SH-SY5Y (cell line): ENCODE data around the gene ZNF786.

Source experiments
- GATA2 ChIP-seq: IDR thresholded peaks from 2 replicates; pipeline ENCODE4 v1.6.1; 2011; ENCODE audit warnings: mild to moderate bottlenecking, low read depth, low read length
- GATA3 ChIP-seq: IDR thresholded peaks from 2 replicates; pipeline ENCODE4 v1.6.1; 2011; ENCODE audit warnings: low read depth, mild to moderate bottlenecking, low read length, moderate library complexity

The ZNF786 gene, protein sequence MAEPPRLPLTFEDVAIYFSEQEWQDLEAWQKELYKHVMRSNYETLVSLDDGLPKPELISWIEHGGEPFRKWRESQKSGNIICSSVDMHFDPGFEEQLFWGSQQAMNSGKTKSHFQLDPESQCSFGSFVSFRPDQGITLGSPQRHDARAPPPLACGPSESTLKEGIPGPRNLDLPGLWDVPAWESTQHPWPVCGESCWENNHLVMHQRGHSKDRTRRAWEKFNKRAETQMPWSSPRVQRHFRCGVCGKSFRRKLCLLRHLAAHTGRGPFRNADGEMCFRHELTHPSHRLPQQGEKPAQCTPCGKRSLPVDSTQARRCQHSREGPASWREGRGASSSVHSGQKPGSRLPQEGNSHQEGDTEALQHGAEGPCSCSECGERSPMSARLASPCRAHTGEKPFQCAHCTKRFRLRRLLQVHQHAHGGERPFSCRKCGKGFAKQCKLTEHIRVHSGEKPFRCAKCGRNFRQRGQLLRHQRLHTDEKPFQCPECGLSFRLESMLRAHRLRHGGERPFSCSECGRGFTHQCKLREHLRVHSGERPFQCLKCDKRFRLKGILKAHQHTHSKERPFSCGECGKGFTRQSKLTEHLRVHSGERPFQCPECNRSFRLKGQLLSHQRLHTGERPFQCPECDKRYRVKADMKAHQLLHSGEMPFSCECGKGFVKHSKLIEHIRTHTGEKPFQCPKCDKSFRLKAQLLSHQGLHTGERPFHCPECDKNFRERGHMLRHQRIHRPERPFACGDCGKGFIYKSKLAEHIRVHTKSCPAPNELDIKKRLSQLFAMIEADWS

DNA sequence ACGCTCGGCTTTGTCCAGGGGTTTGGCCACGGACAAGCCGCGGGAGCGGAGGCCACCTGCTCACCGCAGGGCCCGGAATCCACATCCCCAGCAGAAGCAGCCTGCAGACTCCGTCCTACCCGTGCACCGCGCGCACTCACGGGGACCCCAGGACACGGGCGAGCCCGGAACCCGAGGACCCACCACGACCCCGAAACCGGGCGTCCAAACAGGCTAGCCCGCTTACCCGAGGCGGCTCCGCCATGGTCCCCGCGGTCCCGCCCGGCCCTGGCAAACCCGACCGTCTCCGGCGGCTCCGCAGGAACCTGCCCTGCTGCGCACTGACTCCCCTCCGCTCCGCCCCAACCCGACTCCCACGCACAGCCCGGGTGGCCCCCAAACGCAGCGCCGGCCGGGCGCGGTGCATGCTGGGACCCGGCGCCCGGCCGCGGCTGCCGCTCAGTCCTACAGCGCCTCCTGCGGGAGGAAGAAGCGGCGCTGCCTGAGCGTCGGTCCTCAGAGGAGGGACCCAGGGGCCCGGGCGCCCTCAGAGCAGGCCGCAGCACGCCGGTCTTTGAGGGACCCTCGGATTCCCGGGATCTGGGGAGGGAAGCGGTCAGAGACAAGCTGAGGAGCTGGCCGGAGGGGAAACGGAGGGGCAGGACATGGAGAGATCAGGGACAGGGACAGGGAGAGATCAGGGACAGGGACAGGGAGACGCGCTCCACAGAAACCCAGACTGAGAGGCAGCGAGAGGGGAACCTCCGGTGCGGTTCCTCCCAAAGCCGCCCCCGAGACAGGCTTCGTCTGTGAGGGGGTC lies at the start of gene ZNF786:
ZNF786 (minus strand) TSS at position 322 of the 799 bp plus-strand sequence; CDS start at position 244, 78 bp downstream.
- no peak for TF ChIP-seq GATA2
- TF ChIP-seq GATA3 = no peak

DNA sequence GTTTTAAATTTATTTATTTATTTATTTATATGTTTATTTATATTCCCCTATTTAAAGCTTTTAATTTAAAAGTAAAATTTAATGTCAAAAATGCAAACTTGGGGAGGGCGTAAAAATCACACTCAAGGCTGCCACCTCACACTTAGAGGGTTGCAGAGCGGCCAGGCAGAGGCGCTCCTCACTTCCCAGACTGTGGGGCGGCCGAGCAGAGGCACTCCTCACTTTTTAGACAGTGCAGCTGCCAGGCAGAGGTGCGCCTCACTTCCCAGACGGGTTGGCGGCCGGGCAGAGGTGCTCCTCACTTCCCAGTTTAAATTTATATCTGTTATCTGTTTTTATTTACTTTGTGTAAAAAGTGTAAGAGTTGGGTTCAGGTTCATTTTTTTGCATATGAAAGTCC lies 45.6 kb upstream of the ZNF786 start:
- no peak for TF ChIP-seq GATA2
- no peak for TF ChIP-seq GATA3

DNA sequence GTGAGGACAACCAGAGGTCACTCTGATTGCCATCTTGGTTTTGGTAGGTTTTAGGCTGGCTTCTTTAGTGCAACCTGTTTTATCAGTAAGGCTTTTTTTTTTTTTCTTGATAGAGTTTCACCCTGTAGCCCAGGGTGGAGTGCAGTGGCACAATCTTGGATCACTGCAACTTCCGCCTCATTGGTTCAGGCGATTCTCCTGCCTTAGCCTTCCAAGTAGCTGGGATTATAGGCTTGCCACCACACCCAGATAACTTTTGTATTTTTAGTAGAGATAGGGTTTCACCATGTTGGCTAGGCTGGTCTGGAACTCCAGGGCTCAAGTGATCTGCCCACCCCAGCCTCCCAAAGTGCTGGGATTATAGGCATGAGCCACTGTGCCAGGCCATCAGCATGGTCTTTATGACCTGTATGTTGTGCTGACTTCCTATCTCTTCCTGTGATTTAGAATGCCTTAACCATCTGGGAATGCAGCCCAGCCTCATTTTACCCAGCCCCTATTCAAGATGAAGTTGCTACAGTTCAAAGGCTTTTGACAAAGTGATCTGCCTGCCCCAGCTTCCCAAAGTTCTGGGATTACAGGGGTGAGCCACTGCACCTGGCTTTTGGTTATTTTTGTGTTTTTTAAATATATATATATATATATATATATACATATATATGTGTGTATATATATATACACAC lies 42.7 kb upstream of the ZNF786 start:
- TF ChIP-seq GATA3 (no peak), GATA2 (no peak)

DNA sequence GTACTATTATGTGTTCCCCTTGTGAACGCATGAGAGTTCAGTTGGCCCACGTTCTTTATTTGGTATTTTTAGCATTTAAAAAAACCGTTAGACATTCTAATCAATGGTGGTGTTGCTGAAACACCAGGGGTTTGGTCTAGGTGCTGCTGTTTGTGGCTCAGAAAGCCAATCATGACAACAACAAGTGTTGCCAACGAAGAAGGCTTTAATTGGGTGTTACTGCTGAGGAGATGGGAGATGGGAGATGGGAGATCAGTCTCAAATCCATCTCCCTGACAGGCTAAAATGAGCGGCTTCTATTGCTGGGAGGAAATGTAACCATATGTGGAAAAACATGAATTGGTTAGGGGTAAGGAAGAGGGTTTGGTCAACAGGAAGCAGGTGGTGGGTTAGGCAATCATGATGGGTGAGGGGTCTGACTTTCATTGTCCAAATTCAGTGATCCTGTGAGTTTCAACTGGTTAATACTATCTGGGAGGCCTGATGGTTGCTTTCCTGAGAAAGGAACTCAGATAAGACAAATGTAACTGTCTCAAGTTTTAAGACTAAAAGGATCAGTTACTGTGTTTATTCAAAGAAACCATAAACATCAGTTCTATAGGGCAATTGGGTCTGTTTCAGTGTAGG lies 40.2 kb upstream of the ZNF786 start:
- TF ChIP-seq GATA2 (no peak), GATA3 (no peak)

DNA sequence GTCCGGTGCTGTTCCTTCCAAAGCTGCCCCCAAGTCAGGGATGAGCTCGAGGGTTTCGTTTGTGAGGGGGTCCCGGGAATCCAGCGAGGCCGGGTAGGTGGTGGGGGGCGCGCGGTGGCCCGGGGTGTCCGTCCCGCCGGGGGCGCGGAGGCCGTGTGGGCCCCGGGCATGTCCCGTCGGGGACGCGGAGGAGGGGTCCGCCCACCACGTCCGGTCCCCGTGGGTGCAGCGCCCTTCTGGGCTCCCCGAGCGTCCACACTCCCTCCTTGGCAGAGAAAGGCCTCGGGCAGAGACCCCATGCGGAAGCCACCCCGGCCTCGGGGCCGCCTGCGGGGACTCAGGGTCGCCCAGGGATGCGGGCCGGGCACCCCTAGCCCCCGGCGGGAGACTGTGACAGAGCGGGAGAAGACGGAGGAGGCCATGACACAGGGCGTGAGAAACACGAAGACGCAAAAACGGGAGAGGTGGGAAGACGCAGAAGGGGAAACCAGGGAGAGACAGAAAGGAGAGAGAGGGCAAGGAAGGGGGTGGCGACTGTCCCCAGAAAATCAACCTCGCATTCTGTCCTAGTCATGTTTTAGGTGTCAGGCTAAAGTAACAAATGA lies 36.2 kb upstream of the ZNF786 start:
- no peak for TF ChIP-seq GATA2
- TF ChIP-seq GATA3 = no peak

DNA sequence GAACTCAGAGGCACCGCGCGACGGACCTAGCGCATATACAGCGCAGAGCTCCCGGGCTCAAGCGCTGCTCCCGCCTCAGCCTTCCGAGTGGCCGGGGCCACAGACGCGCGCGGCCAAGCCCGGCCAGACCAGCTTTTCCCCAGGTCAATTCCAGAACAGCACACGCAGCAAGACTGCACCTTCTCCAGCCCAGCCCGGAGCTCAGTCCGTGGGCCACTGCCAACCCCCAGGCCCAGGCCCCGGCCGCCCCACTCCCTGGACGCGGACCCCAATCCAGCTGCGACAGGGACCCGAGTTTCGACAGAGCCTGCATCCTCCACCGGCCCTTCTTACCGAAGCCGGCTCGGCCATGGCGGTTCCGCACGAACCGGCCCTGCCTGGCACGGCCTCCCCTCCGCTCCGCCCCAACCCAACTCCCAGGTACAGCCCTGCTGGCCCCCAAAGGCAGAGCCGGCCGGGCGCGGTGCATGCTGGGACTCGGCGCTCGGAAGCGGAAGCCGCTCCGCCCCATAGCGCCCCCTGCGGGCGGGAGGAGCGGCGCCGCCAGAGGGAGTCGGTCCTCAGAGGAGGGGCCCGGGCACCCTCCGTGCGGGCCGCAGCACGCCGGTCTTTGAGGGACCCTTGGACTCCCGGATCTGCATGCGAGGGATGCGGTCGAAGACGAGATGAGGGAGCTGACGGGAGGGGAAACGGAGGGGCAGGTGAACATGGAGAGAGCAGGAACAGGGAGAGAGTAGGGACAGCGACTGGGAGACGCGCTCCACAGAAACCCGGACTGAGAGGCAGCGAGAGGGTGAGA lies 35.5 kb upstream of the ZNF786 start, which contains the start of gene ZNF425:
ZNF425 (minus strand) TSS at position 462 of the 799 bp plus-strand sequence; CDS start at position 351, 111 bp downstream.
- TF ChIP-seq GATA3 (no peak), GATA2 (no peak)

DNA sequence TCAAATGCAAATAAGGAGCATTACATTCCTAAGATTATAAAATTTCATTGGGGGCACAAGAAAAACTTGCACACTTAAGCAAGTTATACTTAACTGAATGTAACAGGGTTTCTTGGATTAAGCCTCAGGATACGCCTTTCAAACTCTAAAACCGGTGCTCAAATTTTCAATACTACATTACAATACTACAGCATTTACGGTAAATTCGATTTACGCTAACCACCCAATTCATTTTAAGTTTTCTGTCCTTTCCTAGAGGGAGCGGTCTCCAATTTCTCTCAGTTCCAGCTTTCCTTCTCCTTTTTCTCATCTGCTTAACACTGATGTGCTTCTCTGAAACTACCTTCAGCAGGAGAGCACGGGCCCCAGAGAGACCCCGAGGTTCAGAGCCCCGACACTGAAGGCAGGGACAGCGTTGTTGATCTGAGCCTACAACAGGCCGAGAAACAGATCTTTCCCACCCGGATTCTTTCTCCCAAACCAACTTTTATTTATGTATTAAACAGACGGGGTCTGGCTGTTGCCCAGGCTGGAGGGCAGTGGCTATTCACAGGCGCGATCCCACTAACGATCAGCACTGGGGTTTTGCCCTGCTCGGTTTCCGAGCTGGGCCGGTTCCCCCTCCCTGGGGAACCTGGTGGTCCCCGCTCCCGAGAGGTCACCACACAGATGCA lies 34.8 kb upstream of the ZNF786 start:
- TF ChIP-seq GATA3 (no peak), GATA2 (no peak)

DNA sequence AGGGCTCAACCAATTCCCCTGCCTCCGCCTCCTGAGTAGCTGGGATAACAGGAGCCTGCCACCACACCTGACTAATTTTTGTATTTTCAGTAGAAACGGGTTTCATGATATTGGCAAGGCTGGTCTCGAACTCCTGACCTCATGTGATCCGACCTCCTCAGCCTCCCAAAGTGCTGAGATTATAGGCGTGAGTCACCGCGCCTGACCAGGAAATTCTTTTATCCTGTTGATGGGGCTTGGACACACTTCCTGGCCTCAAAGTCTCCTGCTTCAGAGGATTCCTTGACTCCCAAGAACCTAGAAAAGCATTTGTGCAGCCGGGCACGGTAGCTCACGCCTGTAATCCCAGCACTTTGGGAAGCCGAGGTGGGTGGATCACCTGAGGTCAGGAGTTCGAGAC lies 19.5 kb upstream of the ZNF786 start:
- TF ChIP-seq GATA2 = no peak
- no peak for TF ChIP-seq GATA3

DNA sequence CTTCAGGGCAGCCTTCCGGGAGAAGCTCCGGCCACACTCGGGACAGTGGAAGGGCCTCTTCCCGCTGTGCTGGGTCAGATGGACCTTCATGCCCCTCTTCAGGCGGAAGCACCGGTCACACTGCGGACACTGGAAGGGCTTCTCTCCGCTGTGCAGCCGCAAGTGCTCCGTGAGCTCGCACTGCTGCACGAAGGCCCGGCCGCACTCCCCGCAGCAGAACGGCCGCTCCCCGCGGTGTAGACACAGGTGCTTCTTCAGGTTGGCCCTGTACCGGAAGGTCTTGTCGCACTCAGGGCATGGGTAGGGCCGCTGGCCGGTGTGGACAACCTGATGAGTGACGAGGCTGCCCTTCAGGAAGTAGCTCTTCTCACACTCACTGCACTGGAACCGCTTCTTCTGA lies 14.2 kb upstream of the ZNF786 start:
- TF ChIP-seq GATA3 (no peak), GATA2 (no peak)

DNA sequence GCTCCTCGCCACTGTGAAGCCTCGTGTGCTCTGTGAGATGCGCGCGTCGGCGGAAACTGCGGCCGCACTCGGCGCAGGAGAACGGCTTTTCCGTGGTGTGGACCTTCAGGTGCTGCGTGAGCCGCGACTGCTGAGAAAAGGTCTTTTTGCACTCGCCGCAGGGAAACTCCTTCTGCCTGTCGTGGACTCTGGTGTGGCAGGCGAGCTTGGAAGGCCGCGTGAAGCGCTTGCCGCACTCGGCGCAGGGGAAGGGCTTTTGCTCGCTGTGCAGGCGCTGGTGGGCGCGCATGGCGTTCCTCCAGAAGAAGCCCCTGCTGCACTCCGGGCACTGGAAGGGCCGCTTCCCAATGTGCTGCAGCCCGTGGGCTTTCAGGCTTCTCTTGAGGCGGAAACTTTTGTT lies 13.7 kb upstream of the ZNF786 start:
- TF ChIP-seq GATA3 = no peak
- TF ChIP-seq GATA2 = no peak

DNA sequence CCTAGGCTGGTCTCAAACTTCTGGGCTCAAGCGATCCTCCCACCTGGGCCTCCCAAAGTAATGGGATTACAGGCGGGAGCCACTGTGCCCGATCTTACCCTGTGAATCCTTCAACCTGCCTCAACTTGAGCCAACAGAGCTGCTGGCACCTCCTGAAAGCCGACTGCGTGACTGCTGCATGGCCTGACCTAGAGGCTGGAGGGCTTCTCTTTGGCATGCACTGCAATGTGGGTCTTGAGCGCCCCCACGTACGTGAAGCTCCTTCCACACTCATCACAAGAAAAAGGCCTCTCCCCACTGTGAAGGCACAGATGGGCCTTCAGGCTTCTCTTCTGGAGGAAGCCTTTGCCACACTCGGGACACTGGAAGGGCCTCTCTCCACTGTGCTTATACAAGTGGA lies 12.9 kb upstream of the ZNF786 start:
- TF ChIP-seq GATA3 (no peak), GATA2 (no peak)

DNA sequence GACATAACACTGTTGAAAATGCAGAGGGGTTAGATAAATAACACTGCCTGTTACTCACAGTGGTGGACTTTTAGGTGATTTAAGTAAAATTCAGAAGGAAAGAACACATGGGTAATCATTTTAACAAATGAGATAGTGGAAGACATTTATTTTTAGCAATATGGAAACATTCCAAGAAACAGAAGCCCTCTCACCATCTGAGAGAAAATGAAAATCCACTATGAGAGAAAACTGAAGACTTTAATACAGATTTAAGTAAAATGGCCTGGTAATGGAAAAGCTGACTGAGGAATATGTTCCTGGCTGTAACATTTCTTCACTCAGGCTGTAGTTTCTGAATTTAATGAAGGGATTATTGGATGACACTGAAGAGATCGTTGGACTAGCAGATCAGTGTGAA lies 12.1 kb upstream of the ZNF786 start:
- TF ChIP-seq GATA2 (no peak), GATA3 (no peak)
